Measurements from ENCODE around the gene AQP2.

DNA sequence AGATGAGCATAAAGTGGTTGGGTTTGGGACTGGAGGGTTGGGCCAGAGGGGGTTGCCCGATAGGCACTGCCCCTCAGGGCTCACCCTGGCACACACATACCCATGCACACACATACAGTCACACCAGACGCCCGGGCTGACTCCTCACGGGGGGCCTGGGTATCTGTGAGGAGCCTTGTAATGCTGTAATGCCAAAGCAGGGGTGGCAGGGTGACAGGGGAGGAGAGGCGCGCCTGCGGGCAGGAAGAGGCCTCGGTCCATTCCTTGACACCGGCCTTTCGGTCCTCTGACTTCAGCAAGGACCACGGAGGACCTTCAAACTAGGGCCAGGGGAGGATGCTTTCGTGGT, 47.2 kb upstream of the AQP2 start:
- no peak for TF ChIP-seq CTCF (IDR thresholded peaks at IDR 0.05)
- TF ChIP-seq POLR2A (IDR thresholded peaks at IDR 0.05), result no peak

All from uterus (tissue), 2 donors.